Renal cortex interstitium (tissue), 11 donors: ENCODE measurements around the gene MAP3K7. TPM values are rescaled to one million over a fixed set of nuclear protein-coding genes. Genes with fewer than 3 reads are reported as not detected.

Source experiments
- DNase-seq, 11 donors: peaks; one replicate each; pipeline ENCODE4 v3.0.0-alpha.2; 2013; ENCODE audit warnings: low read depth in 9 of 11, low spot score in 4 of 11; ENCODE audit errors: extremely low read depth in 1 of 11
- polyA plus RNA-seq, 3 donors: library from polyadenylated mRNA; unstranded; fragments of 120-200 nt; gene quantifications; one replicate each; pipeline ENCODE4 v1.2.1, GENCODE V29; 2013; ENCODE audit not compliant: insufficient read length in 3 of 3

MAP3K7 gene
- polyA plus RNA-seq, 3 donors: 47.2 to 56.5 (median 53.9) TPM

DNA sequence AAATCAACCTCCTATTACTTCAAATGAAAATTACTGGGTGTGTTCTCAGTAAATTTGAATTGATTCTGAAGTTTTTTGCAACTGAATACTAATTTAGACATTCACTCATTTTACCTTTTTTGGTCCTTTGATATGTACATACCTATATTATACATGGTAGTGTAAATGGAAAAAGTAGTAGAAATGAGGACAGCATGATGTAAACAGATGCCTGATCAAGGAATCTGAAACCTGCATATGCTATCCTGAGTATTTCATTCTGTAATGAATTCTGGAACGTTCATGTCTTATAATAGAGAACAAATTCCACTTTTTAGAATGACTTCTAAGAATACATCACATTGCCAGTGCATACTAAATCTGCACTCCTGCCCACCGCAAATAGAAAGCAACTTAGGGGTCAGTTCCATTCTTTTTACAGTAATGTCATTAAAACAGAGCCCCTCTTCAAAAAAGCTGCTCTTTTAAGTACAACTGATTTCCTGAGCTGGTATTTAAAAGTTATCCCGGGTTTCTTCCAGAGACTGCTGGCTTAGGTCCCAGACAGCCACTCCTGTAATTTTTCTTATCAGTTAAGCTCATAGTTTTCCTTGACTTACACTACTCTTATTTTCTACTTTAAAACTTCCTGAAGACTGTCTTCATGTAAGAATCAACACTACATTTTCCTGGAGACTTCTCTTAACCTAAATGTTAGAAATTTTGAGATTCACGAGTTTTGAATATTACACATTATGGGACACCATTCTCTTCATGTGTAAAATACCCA, 48.4 kb downstream of the MAP3K7 start:
- DNase-seq: peak in 1 of 11 donors; percentile 6

DNA sequence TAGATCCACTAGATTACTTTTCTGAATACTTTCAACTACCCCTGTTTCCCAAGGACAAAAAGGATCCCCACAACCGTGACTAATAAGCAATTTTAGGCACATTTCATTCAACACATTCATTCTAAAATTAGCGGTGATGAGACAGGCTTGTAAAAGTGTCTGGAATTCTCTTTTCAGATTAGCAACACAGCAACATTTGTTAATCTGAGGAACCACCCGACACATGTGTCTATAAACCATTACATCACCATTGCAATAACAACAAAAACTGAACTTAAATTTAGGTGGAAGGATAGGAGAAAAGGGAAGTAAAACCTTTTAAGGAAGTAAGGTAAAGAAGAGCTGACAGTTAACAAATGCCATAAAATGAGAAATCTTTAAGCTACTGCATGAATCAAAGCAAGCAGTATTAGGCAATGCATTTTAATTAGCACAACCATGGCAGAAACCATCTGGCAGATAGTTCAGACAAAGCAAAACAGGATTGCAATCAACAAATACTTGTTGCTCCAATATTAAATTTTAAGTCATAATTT, 49.1 kb downstream of the MAP3K7 start:
- no peak for DNase-seq

- no peak for DNase-seq
Observed at GRCh38 chr6:90537027-90537426, 49.8 kb downstream of the MAP3K7 start.

GRCh38 chr6:90536520-90536919, 50.4 kb downstream of the MAP3K7 start:
- no peak for DNase-seq

- DNase-seq: no peak
Observed at GRCh38 chr6:90534337-90535025, 52.4 kb downstream of the MAP3K7 start.

GRCh38 chr6:90533615-90534336, 53.1 kb downstream of the MAP3K7 start:
- DNase-seq: no peak

- DNase-seq: no peak
Observed at GRCh38 chr6:90530882-90531281, 56.0 kb downstream of the MAP3K7 start.

DNA sequence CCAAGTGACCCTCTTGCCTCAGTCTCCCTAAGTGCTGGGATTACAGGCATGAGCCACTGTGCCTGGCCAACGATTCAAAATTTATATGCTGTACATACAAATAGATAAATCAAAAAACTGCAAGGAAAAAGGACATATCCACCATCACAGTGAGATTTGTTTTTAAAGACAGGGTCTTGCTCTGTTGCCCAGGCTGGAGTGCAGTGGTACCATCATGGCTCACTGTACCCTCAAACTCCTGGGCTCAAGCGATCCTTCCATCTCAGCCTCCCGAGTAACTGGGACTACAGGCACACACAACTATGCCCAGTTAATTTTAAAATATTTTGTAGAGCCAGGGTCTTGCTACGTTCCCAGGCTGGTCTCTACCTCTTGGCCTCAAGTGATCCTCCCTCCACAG, 61.5 kb downstream of the MAP3K7 start:
- DNase-seq: no peak

- peak in 2 of 11 donors; percentile 7 to 13 for DNase-seq
Observed at GRCh38 chr6:90523779-90524310, 63.0 kb downstream of the MAP3K7 start.

DNA sequence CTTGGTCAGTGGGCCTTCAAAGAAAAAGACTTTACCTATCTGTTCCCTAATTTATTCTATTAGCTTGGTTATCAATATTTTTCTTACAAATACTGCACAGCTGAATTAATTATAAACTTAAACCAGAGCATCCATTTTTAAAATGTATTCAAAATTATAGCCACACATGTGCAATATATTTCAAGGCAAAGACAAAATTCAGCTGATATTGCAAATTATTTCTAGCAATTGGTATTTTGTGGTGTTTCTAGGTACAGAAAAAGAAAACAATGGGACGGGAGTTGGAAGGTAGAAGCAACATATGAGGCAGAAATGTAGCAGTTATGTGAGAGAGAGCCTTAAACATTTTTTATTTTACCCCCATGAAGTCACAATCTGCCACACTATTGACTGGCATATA, 64.9 kb downstream of the MAP3K7 start:
- DNase-seq: no peak

- DNase-seq: no peak
Observed at GRCh38 chr6:90516074-90516660, 70.7 kb downstream of the MAP3K7 start.

GRCh38 chr6:90514496-90514895, 72.4 kb downstream of the MAP3K7 start:
- no peak for DNase-seq

DNA sequence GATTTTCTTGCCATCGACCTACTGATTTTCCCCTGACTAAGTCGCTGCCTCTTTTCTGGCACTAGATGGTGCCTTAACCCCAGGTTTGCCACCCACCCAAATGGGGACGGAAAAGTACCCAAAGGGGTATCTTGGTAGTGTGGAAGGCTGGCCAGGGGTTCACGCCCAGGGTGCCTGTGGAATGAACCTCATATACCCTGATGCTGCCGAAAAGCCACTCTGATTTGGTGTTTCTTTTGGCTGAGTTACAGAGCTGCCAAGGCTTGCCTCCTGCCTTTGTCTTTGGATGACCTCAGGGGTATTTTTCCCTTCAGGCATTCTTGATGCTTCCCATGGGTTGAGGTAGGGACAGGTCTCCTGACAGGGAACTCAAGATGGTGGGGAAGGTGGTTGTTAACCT, 78.1 kb downstream of the MAP3K7 start:
- no peak for DNase-seq

GRCh38 chr6:90502866-90503407, 83.9 kb downstream of the MAP3K7 start:
- no peak for DNase-seq

DNA sequence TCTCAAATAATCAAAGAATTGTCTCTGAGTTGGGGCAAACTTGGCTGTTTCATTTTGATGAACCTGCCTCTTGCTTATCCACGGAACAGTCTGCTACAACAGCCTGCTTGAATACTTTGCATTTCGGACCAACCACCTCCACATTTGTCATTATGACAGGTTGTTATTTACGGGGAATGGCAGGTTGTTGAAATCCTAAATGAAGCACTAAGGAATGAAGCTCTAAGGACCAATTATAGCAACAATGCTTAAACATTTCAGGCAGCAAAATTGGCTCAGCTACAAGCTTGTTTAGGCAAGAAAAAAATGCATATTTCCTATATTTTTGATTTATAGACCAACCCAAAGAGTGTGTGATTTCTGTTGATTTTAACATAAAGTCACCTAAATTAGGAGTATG, 84.5 kb downstream of the MAP3K7 start:
- no peak for DNase-seq

- DNase-seq: no peak
Observed at GRCh38 chr6:90500458-90500857, 86.4 kb downstream of the MAP3K7 start.

DNA sequence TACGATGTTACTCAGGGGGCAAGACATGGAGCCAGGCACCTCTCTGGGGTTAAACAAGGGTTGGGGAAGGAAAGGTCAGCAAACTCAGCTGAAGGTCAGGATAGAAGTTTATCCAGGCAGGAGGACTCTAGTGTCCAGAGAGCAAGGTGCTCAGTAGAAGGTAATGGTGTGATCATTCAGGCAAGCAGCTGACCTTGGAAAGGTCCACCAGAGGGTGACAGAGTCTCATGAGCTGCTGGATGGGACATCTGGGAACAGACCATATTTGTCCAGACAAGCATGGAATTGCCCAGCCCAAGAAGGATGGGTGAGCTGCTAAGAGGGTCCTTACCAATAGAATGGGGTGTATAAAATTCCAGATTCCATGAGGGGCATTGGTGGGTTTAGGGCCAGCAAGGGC, 89.5 kb downstream of the MAP3K7 start:
- DNase-seq: no peak

GRCh38 chr6:90496258-90497016, 90.4 kb downstream of the MAP3K7 start:
- peak in 10 of 11 donors; percentile 29 to 75 (median 46) for DNase-seq
